Measurements from ENCODE around the gene SHH. TPM values are rescaled to one million over a fixed set of nuclear protein-coding genes. Genes with fewer than 3 reads are reported as not detected.

Gene SHH
- total RNA-seq, 3 donors from 2014 or later: 2.4 to 9.6 (median 6.6) TPM

DNA sequence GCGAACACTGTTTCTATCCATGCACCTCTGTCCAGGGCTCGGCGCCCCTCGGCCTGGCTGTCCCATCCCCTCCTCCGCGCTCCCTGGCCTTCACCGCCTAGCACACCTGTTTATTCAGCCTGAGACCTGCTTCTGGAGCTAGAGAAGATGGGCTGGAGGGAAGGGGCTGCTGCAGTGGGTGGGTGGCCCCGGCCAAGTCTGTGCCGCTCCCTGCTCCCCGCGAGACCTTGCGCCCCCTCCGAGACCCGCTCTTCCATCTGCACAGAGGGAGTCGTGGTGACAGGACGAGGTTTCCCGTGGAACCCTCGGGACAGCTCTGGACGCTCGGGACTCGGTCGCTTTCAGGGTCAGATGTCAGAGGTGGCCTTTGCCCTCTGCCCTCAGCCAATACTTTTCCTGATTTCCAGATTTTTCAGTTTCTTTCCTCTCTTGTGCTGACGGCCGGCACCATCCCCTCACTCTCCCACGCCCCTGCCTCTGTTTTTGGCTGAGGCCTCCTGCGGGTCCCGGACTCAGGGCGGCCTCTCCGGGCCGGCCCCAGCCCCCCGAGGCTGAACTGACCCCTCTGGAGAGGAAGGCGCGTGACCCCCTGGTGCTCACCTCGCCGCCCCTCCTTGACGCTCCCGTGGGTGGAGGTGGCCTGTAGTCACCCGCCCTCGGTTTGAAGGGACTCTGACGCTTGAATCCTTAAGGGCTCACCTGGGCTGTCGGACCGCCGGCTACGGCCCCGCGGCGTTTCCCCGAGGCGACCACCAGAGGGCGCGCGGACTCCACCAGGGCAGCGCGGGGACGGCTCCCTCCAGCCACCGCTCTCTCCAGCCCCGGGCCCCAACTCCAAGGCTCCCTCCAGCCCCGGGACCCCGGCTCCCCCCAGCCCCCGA, 15.6 kb downstream of the SHH start:
- Histone ChIP-seq H3K4me1 (ENCODE audit: low read depth) (no peaks in the 10 kb centered on the region), H3K36me3 (ENCODE audit: low read depth) (no peaks in the 10 kb centered on the region), H3K9me3 (no peaks in the 10 kb centered on the region), H3K4me3 (no peak overlapping the region)
- ATAC-seq (peak; percentile 93), DNase-seq (peak; percentile 67 to 82 (median 76))
- TF ChIP-seq, protein P1, sequence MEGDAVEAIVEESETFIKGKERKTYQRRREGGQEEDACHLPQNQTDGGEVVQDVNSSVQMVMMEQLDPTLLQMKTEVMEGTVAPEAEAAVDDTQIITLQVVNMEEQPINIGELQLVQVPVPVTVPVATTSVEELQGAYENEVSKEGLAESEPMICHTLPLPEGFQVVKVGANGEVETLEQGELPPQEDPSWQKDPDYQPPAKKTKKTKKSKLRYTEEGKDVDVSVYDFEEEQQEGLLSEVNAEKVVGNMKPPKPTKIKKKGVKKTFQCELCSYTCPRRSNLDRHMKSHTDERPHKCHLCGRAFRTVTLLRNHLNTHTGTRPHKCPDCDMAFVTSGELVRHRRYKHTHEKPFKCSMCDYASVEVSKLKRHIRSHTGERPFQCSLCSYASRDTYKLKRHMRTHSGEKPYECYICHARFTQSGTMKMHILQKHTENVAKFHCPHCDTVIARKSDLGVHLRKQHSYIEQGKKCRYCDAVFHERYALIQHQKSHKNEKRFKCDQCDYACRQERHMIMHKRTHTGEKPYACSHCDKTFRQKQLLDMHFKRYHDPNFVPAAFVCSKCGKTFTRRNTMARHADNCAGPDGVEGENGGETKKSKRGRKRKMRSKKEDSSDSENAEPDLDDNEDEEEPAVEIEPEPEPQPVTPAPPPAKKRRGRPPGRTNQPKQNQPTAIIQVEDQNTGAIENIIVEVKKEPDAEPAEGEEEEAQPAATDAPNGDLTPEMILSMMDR (IDR thresholded peaks at IDR 0.05): peak; percentile 96
- intact Hi-C loops (cut with DNase I, micrococcal nuclease): no loop called here

DNA sequence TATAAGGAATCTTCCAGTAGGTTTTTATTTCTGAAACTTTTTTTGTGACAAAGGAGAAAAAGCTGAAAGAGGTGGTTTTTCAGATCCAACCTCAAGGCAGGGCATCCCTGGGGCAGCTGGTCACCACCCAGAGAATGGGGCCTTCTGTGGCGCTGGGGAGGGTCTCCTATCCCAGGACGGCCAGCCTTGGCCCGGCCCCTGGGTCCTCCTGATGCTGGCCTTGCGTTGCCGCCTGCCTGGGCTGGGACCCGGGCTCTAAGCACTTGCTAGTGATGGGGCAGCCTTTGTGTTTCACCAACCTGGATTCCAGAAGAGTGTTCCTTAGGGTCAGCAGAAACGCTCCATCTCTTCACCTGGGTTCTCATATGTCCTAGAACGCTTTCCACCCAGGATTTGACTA, 16.3 kb downstream of the SHH start:
- intact Hi-C loops (cut with DNase I, micrococcal nuclease): no loop called here
- H3K9me3 ChIP-seq: no peaks in the 10 kb centered on the region
- TF ChIP-seq, protein P1 (IDR thresholded peaks at IDR 0.05): no peak
- H3K4me3 ChIP-seq: no peak overlapping the region
- no peaks in the 10 kb centered on the region for H3K4me1 ChIP-seq (ENCODE audit: low read depth)
- DNase-seq (no peak), ATAC-seq (no peak)
- no peaks in the 10 kb centered on the region for H3K36me3 ChIP-seq (ENCODE audit: low read depth)

DNA sequence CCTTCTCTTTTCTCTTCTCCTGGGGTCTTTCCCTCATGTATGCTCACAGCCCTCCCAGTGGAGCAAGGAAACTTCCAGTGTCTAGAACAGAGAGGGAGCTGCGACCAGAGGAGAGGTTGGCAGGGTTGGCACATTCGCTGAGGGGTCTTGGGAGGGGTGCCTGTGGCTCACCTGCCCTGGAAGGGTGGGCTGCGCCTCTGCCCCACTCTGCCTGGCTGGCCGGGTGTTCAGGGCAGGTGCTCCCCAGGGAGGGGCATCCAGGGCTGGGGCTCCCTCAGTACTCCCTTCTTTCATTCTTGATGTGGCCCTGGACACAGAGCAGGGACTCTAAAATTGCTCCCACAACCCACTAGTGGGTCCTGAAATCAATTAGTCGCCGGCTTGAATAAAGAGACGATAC, 16.9 kb downstream of the SHH start:
- Histone ChIP-seq H3K4me3 (no peak overlapping the region), H3K9me3 (no peaks in the 10 kb centered on the region), H3K36me3 (ENCODE audit: low read depth) (no peaks in the 10 kb centered on the region), H3K4me1 (ENCODE audit: low read depth) (no peaks in the 10 kb centered on the region)
- DNase-seq (no peak), ATAC-seq (no peak)
- TF ChIP-seq, protein P1 (IDR thresholded peaks at IDR 0.05): no peak
- intact Hi-C loops (cut with DNase I, micrococcal nuclease): no loop called here

DNA sequence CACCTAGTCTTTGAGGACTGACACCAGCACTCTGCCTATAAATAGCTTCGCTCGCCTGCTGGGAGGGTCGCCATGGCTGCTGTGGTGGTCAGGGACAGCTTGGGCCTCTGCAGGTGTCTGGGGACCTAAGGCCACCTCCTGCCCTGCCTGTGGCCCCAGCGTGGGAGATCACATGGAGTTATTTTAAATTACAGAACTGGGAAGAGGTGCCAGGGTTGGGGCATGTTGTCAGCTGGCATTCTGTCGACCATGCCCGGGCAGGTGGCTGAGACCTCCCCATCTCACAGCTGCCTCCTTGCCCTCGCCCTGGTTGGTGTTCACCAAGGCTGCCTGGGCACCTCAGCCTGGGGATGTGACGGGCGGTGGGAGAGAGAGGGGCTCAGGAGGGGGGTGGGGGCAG, 18.1 kb downstream of the SHH start:
- ATAC-seq (no peak), DNase-seq (no peak)
- no peaks in the 10 kb centered on the region for H3K9me3 ChIP-seq
- H3K4me3 ChIP-seq: no peak overlapping the region
- TF ChIP-seq, protein P1 (IDR thresholded peaks at IDR 0.05): no peak
- H3K36me3 ChIP-seq (ENCODE audit: low read depth): no peaks in the 10 kb centered on the region
- no peaks in the 10 kb centered on the region for H3K4me1 ChIP-seq (ENCODE audit: low read depth)
- intact Hi-C loops (cut with DNase I, micrococcal nuclease): no loop called here

DNA sequence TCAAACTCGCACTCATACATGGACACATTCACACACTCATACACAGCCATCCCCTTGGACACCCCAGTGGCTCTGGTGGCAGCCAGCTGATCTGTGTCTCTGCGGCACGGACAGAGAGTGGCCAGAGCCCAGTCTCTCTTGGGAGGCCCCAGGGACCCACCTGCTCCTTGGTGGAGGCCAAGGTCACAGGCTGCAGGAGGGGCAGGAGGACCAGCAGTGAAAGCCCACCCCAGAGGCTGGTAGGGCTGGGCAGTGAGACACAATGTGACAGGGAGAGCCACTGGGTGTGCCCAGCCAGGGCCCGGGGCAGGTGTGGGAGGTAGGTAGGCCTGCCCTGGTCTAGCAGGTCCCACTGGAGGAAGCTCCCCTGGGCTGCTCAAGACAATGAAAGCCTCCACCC, 18.5 kb downstream of the SHH start:
- intact Hi-C loops (cut with DNase I, micrococcal nuclease): no loop called here
- no peaks in the 10 kb centered on the region for H3K4me1 ChIP-seq (ENCODE audit: low read depth)
- DNase-seq (peak in 1 of 3 donors; percentile 36), ATAC-seq (no peak)
- TF ChIP-seq, protein P1 (IDR thresholded peaks at IDR 0.05): no peak
- no peaks in the 10 kb centered on the region for H3K36me3 ChIP-seq (ENCODE audit: low read depth)
- no peaks in the 10 kb centered on the region for H3K9me3 ChIP-seq
- no peak overlapping the region for H3K4me3 ChIP-seq

All from mucosa of descending colon (tissue), 3 donors.